GM21528 (cell line): ENCODE measurements around the gene WWOX.
"Not testable (repeated sequence)": the region's sequence is repeated elsewhere in the genome, so short reads cannot be mapped to it uniquely, and the experiment has no call there.

ENCODE experiments used
- ATAC-seq: cut with Tn5 transposase; IDR thresholded peaks from one replicate; pipeline ENCODE4 v1.9.1; 2021; ENCODE audit warnings: mild to moderate bottlenecking, moderate library complexity; ENCODE audit not compliant: unreplicated experiment, low FRiP score

WWOX gene

GRCh38 chr16:78686601-78687000 is 587.1 kb downstream of the WWOX start:
- ATAC-seq, result no peak

DNA sequence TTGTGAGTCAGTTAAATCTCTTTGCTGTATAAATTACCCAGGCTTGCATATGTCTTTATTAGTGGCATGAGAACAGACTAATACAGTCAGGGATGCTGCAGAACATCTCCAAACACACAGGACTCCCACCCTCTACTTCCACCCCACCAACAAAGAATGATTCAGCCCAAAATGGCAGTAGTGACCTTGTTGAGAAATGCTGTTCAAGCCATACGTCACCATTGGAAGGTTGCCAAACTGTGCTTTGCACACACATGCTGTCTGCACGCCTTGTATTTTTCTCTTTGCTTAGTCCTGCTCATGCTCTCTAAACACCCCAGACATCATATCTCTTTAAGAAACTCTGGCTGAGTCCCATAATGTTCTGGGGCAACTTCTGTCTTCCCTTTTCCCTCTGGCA is 589.6 kb downstream of the WWOX start:
- no peak for ATAC-seq

DNA sequence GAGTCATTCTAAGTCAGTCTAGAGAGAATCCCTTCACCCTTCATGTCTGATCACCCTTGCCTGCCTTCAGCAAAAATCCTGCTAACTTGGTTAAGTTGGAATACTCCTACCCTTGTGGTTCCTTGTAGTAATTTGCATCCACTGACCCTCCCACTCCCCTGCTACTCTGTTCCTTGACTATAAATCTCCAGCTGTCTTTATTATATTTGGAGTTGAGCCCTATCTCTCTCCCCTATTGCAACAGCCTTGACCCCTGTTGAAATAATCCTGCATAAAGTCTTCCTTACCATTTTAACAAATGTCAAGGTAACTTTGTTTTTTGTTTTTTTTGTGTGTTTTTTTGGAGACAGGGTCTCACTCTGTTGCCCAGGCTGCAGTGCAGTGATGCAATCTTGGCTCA is 590.1 kb downstream of the WWOX start:
- ATAC-seq, result no peak

- ATAC-seq, result no peak
These were observed 591.1 kb downstream of the WWOX start for GRCh38 chr16:78690510-78690909.

GRCh38 chr16:78691746-78692145 is 592.3 kb downstream of the WWOX start:
- not testable (repeated sequence) for ATAC-seq

DNA sequence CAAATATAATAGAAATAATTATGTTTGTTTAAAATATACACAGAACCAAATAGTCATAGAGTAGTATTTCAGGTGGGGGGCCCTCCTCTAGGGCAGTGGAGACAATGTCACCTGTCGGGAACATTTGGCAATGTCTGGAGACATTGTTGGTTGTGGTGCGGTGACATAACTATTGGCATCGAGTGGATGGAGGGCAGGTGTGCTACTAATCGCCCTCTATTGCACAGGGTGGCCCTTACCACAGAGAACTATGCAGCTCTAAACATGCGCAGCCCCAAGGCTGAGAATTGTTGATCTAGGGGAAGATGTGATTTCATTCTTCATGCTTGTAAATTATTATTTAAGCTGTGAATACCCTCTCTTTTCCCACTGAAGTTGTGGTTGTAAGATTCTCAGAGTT is 594.0 kb downstream of the WWOX start:
- no peak for ATAC-seq

DNA sequence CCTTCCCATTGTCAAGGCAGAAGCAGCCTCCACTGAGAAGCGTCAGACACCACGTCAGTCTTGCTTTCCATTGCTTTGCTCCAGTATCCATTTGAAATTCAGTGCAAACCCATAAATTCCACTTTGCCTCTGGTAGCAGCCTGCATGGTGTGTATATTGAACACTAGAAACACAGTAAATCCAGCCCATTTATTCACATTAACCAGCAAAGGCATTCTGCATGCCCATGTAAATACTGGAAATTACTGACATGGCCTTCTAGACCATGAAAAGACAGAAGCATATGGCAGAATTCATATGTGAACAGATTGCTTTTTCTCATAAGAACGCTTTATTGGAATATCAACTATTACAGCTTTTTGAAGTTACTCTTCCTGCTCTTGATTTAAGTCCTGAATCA is 595.0 kb downstream of the WWOX start:
- no peak for ATAC-seq

DNA sequence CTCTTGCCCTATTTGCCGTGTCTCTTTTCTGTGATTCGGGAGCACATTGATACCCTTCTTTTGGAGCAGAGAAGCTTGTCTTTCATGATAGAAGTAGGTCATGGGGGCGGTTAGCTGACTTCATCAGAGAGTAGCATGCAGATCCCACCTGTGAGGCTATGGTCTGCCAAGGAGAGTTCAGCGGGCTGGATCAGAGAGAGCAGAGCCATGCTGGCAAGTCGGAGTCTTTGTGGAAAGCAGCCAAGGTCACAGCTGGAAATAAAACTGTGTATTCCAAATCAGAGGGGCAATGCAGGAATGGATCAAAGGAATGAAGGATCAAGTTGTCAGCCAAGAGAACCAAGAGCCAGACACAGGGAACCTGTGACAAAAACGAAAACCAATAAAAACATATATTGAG is 595.9 kb downstream of the WWOX start:
- ATAC-seq, result no peak

DNA sequence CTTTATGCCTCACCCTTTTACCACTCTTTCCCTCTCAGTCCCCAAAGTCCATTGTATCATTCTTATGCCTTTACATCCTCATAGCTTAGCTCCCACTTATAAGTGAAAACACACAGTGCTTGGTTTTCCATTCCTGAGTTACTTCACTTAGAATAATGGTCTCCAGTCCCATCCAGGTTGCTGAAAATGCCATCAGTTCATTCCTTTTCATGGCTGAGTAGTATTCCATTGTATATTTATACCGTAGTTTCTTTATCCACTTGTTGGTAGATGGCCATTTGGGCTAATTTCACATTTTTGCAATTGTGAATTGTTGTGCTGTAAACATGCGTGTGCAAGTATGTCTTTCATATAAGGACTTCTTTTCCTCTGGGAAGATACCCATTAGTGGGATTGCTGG is 597.3 kb downstream of the WWOX start:
- ATAC-seq, result no peak

DNA sequence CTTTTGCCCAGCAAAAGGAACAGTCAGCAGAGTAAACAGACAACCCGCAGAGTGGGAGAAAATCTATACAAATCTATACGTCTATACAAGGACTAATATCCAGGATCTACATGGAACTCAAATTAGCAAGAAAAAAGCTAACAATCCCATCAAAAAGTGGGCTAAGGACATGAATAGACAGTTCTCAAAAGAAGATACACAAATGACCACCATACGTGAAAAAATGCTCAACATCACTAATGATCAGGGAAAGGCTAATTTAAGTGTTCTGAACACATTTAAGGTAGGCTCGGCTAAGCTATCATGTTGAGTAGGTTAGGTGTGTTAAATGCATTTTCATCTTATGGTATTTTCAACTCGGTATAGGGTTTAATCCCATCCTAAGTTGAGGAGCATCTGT is 598.0 kb downstream of the WWOX start:
- no peak for ATAC-seq

GRCh38 chr16:78703936-78704335 is 604.5 kb downstream of the WWOX start:
- ATAC-seq, result no peak

DNA sequence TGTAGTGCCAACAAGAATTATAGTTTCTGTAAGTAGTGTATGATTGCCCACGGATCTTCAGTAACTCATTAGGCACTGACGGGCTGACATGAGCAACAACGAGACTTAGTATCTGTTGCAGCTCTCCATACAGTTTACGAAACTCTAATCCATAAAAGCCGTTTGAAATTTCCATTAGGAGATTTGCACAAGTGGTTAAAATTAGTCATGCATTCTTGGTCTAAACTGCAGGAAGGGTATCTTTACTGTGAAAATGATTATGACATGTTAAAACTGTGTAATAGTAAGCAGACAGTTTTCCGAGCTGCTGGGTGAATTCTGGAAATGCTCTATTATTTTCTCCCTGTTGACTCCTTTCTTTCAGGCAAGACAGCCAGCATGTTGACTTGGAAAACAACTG is 605.0 kb downstream of the WWOX start:
- no peak for ATAC-seq

- ATAC-seq, result no peak
These were observed 606.2 kb downstream of the WWOX start for GRCh38 chr16:78705694-78706093.

GRCh38 chr16:78706637-78707036 is 607.2 kb downstream of the WWOX start:
- ATAC-seq, result no peak

GRCh38 chr16:78709137-78709884 is 609.9 kb downstream of the WWOX start:
- ATAC-seq, result no peak

- ATAC-seq, result no peak
These were observed 615.7 kb downstream of the WWOX start for GRCh38 chr16:78715106-78715505.

DNA sequence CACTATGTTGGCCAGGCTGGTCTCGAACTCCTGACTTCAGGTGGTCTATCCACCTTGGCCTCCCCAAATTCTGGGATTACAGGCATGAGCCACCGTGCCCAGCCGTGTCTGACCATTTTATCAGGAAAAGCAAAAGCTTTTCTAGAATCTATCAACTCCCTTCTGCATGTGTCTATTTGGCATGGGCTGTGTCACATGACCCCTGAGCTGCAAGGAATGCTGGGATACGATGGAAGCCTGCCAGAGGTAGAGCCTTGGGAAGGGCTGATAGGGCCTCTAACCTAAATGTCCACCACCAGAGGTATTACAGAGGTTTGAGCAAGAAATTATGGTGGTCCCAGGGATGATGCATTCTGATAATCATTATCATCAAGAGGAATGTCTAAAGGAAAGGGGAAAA is 616.2 kb downstream of the WWOX start:
- no peak for ATAC-seq

GRCh38 chr16:78718141-78718540 is 618.7 kb downstream of the WWOX start:
- ATAC-seq, result no peak

DNA sequence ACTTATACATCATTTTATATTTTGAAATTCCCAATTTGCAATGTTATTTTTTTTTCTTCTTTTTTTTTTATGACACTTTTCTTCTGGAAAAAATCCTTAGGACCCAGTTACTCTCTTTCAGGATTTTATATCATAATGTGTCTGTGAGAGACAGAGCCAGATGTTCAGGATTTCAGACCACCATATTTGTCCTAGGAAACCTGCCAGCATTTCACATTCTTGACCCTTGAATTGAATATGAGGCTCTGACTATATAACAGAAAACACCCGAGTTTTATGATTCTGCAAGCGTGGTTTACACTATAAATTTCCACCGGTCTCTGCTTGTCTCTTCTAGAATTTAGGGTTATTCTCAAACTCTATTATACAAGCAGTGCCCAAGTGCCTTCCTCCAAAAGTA is 621.0 kb downstream of the WWOX start:
- no peak for ATAC-seq

GRCh38 chr16:78727536-78727935 is 628.1 kb downstream of the WWOX start:
- ATAC-seq, result no peak

- peak; percentile 60 for ATAC-seq
These were observed 630.2 kb downstream of the WWOX start for GRCh38 chr16:78729687-78730086.

- ATAC-seq, result no peak
These were observed 632.3 kb downstream of the WWOX start for GRCh38 chr16:78731785-78732184.

- no peak for ATAC-seq
These were observed 633.2 kb downstream of the WWOX start for GRCh38 chr16:78732696-78733095.
